Pons (tissue), 1 donor: ENCODE data around the gene CAVIN4.

Source experiments
- DNase-seq: peaks from one replicate; pipeline ENCODE4 v3.0.0-alpha.2; 2016; ENCODE audit warnings: low spot score

Gene CAVIN4

GRCh38 chr9:100577776-100578448, at the start of gene CAVIN4:
Gene CAVIN4, plus strand, starts transcription at chr9:100578079. Its CDS starts 65 bp downstream, at chr9:100578144.
- no peak for DNase-seq

GRCh38 chr9:100534401-100534800, 43.5 kb upstream of the CAVIN4 start:
- DNase-seq = peak; percentile 84

GRCh38 chr9:100540327-100540726, 37.6 kb upstream of the CAVIN4 start:
- DNase-seq = no peak

- no peak for DNase-seq
Observed at GRCh38 chr9:100549048-100549447, 28.8 kb upstream of the CAVIN4 start.

- peak; percentile 83 for DNase-seq
Observed at GRCh38 chr9:100554935-100555401, 22.9 kb upstream of the CAVIN4 start.

- no peak for DNase-seq
Observed at GRCh38 chr9:100555471-100555870, 22.4 kb upstream of the CAVIN4 start.

GRCh38 chr9:100557053-100557452, 20.8 kb upstream of the CAVIN4 start:
- no peak for DNase-seq

- DNase-seq = no peak
Observed at GRCh38 chr9:100561256-100561655, 16.6 kb upstream of the CAVIN4 start.

- no peak for DNase-seq
Observed at GRCh38 chr9:100567856-100568255, 10.0 kb upstream of the CAVIN4 start.

- DNase-seq = no peak
Observed at GRCh38 chr9:100573655-100574260, 4.1 kb upstream of the CAVIN4 start.

- DNase-seq = no peak
Observed at GRCh38 chr9:100575006-100575405, 2.9 kb upstream of the CAVIN4 start.

GRCh38 chr9:100575765-100576386, 2.0 kb upstream of the CAVIN4 start:
- no peak for DNase-seq

- DNase-seq = no peak
Observed at GRCh38 chr9:100578610-100579009, 731 bp downstream of the CAVIN4 start.

- no peak for DNase-seq
Observed at GRCh38 chr9:100579665-100580064, 1.8 kb downstream of the CAVIN4 start.

GRCh38 chr9:100580257-100580656, 2.4 kb downstream of the CAVIN4 start:
- DNase-seq = no peak

GRCh38 chr9:100581081-100581480, 3.2 kb downstream of the CAVIN4 start:
- no peak for DNase-seq

GRCh38 chr9:100581661-100582060, 3.8 kb downstream of the CAVIN4 start:
- DNase-seq = no peak

- DNase-seq = no peak
Observed at GRCh38 chr9:100583014-100583802, 5.3 kb downstream of the CAVIN4 start.

- no peak for DNase-seq
Observed at GRCh38 chr9:100584951-100585350, 7.1 kb downstream of the CAVIN4 start.

- no peak for DNase-seq
Observed at GRCh38 chr9:100586093-100586492, 8.2 kb downstream of the CAVIN4 start.

- DNase-seq = no peak
Observed at GRCh38 chr9:100587375-100587774, 9.5 kb downstream of the CAVIN4 start.

GRCh38 chr9:100589582-100589981, 11.7 kb downstream of the CAVIN4 start:
- DNase-seq = no peak
